ENCODE measurements around the gene VPS13D.

DNA sequence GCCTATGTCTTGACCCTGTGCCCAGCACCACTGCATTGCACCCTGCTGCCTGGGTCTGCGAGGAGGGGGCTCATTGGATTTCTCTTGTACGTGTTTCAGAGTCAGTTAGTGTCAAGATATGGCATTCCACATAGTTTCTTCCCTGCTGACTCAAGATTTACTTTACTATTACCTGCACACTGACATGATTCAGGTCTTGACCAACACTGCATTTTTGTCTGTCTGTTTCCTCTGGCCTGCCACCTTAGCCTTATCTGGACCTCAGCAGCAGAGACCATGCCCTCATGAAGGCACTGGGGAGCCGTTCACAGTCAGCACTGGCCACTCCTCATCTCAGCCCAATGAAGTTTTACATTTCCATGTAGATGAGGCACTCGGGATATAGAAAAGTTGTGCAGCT is 232.8 kb downstream of the VPS13D start:
- TF ChIP-seq CTCF (IDR thresholded peaks at IDR 0.05 in 4 of 5, conservative IDR thresholded peaks at IDR 0.05 in 1 of 5) (no peak), POLR2A (IDR thresholded peaks at IDR 0.05) (no peak)
